NCI-H510A treated with DMSO at 0.1 percent for 48 hours (cell line): ENCODE data around the gene DPPA5.
A peak's percentile ranks its signal among the peaks of the same experiment; 100 is the strongest.
"Not testable (repeated sequence)": the region's sequence is repeated elsewhere in the genome, so short reads cannot be mapped to it uniquely, and the experiment has no call there.

Experiments
- DNase-seq: peaks from one replicate; lab custom pipeline; 2025; lab: John Stamatoyannopoulos, UW

DPPA5 gene

DNA sequence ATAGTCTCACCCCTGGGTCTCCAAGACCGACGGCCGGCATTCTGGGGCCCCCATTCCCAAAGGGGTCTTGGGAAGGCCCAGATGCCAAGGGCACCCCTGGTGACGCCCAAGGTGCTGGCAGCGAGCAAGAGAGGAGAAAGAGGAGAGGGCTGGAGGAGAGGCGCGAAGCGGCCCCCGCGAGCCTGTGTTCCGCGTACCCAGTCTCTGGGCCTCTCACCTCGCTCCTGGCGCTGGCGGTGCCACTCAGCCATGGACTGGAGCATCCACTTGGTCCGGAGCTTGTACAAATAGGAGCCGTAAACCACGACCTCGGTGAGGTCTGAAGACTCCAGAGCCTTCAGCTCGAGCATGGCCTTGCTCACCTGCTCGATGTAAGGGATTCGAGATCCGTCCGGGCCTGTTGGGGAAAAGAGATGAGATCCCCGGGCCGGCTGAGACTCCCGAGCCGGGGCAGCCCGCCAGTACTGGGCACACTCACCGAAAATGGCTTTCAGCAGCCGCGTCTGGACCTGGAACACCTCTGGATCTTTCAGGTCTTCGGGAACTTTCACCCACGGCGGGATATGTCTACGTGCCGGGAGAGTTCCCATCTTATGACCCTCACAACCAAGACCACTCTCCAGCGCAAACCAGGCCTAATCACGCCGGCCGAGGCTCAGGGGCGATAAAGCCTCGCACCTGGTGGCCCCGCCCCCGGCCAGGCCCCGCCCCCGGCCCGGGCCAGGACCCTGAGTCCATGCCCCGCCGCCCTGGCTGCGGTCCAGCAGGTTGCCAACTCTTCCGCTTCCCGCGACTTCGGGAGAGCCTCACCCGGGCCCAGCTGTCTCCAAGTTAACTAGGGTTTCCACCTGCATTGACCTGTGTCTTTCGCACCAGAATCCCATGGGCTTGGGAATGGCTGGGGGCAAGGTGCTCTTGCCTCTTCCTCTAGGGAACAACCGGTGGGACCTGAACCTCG, at the start of gene DPPA5:
Gene DPPA5, minus strand, starts transcription at position 641 of the 958 bp plus-strand sequence. Its CDS starts 51 bp downstream, at position 590.
- DNase-seq = no peak

- DNase-seq = no peak
Measured at GRCh38 chr6:73400656-73401055, 46.6 kb upstream of the DPPA5 start.

DNA sequence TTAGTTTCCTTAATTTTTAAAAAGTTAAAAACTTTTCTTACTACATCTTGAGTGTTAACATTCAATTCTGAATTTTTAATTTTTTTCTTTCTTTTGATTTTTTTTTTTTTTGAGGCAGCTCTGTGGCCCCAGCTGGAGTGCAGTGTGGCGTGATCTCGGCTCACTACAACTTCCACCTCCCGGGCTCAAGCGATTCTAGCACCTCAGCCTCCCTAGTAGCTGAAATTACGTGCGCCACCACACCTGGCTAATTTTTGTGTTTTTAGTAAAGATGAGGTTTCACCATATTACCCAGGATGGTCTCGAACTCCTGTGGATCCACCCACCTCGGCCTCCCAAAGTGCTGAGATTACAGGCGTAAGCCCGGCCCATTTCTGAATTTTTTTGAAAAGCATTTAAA, 41.8 kb upstream of the DPPA5 start:
- no peak for DNase-seq

DNA sequence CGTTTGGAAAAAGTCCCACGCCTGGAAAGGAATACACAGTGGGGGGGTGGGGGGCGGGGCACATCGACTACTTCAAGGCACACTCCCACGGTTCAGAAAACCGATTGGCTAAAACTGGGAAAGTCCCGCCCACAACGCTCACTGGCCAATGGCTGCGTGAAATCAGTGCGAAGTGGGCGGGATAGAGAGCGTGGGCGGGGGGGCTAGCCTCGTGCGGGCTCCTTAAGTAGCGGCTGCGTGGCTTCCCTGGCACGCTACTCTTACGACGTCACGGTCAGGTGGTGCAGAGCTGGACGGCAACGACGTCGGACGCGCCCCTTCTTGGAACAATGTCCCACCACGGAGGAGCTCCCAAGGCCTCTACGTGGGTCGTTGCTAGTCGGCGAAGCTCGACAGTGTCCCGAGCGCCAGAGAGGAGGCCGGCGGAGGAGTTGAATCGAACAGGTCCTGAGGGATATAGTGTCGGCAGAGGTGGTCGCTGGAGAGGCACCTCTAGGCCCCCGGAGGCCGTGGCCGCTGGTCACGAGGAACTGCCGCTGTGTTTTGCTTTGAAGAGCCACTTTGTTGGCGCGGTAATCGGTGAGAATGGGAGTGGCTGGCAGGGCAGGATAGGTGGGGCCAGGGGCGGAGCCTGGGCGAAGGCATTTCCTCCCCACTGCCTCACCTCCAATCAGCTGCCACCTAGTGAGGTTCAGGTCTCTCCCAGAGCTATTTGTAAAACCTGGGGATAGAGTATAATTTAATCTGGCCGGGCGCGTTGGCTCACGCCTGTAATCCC, 40.7 kb upstream of the DPPA5 start, which contains the start of gene DDX43:
Gene DDX43, plus strand, starts transcription at position 252 of the 778 bp plus-strand sequence. Its CDS starts 78 bp downstream, at position 330.
- DNase-seq = peak; percentile 73

DNA sequence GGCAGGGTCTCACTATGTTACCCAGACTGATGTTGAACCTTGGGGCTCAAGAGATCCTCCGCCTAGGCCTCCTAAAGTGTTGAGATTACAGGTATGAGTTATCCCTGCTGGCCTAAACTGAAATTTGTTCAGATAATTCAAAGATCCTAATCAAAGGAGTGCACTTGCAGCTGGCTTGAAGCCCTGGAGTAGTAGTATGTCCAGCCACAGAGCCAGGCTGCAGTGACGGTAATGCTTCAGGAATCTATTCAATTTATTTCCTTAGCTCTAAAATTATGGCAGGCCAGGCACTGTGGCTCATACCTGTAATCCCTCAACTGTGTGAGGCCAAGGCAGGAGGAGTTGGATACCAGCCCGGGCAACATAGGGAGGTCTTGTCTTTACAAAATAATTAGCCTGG, 39.2 kb upstream of the DPPA5 start:
- no peak for DNase-seq

DNA sequence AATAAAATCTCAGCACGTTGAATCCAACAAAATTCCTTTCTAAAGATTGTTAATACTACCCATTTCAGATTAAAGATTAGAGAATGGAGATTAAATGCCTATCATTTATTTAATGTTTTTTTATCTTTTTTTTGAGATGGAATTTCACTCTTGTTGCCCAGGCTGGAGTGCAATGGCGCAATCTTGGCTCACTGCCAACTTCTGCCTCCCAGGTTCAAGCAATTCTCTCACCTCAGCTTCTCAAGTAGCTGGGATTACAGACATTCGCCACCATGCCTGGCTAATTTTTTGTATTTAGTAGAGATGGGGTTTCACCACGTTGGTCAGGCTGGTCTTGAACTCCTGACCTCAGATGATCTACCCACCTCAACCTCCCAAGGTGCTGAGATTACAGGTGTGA, 38.1 kb upstream of the DPPA5 start:
- DNase-seq = not testable (repeated sequence)

DNA sequence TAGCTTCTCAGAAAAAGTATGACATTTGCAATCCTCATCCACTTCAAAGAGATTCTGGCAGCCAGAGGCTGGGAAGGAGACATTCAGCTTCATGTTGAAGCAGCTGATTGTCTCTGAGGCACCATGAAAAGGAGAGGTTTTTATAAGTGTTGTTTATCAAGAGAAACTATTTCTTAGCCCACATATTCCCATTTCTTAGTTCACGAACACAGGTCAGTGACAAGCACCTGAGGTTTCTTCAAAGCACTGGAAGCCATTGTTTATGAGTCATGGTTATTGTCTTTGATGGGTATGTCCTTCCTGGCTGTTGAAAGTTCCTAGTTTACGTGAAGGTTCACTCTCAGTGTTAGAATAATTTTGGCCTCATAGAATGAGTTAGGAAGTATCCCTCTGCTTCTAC, 37.6 kb upstream of the DPPA5 start:
- DNase-seq = no peak

DNA sequence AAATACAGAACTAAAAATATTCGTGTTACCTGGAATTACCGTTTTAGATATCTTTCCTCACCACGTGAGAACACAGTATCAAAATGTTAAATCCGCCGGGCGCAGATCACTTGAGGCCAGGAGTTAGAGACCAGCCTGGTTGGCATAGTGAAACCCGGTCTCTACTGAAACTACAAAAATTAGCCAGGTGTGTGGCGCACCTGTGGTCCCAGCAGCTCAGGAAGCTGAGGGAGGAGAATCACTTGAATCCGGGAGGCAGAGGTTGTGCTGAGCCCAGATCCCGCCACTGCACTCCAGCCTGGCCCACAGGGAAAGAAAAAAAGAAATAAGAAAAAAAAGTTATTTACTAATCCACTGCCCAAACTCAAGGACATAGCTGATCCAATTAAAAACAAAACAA, 35.8 kb upstream of the DPPA5 start:
- DNase-seq = no peak

DNA sequence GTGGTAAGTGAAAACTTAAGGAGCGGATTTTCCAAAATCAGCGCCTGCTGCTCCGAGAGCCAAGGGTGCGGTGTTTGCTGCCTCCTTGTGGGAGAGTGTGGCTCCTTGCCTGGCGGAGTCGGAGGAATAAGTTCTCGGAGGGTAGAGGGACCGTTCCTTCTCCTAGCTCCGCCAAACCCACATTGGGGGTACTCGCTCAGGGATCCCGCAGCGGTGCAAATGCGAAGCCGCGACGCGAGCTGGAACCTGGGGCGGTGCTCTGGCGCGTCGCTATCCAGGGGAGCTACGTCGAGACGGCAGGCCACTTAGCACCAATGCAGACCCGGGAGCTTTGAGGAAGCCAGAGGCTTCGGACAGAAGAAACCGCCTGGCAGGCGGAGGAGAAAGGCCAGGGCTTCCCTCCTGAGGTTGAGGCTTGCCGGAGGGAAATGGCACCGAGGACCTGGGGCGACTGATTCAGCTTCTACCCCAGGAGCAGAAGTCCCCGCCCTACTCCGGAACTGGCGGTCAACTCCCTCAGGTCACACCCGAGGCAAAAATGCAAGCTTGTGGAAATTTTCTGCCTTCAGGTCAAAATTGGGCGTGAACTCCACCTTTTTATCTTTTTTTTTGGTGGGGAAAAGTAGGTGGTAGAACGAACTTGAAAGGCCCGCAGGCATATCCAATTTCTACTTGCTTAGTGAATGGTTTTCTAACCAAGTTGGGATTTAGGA, 34.9 kb upstream of the DPPA5 start:
- DNase-seq = no peak

DNA sequence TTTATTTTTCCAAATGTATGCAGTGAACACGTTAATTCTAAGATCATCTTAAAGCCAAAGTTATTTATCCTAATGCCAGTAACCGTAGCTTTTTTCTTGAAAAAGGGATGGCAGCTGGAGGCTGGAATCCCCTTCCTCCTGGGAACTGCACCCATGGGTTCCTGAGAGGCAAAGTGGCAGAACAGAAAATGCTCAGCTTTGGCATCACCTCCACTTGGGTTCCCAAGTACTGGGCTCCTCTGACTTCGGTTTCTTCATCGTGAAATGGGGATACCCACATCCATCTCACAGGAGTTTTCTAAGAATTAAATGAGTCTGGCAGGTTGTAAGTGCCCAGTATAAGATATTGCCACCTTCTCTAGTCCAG, 34.3 kb upstream of the DPPA5 start:
- no peak for DNase-seq

GRCh38 chr6:73382462-73383113, 28.5 kb upstream of the DPPA5 start:
- DNase-seq = no peak

DNA sequence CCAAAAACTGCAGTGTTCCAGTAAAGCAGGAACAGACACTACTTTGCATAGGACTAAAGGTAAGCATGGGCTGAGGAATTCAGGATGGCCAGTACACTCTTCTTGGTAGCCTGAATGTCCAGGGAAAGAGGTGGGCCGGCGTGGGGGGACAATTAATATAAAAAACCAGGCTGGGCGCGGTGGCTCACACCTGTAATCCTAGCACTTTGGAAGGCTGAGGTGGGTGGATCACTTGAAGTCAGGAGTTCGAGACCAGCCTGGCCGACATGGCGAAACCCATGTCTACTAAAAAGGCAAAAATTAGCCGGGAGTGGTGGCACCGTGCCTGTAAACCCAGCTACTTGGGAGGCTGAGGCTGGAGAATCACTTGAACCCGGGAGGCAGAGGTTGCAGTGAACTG, 27.5 kb upstream of the DPPA5 start:
- not testable (repeated sequence) for DNase-seq

DNA sequence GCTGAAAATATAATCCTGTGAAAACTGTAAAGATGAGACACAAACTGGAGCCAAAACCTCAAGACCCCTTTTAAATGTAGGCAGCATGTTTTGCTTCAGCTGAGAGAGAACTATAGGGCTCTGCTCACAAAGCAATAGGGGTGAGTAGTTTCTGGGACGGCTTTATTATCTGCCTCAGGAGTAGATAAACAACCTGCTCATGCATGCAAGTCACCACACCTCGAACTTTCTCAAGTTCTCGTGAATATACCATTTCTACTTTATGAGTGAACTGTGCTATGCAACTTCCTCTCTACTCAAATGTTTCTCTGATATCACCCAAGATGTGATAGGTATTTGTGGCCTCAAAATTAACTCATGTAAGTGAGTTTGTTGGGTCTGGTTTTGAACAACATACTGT, 23.1 kb upstream of the DPPA5 start:
- no peak for DNase-seq

DNA sequence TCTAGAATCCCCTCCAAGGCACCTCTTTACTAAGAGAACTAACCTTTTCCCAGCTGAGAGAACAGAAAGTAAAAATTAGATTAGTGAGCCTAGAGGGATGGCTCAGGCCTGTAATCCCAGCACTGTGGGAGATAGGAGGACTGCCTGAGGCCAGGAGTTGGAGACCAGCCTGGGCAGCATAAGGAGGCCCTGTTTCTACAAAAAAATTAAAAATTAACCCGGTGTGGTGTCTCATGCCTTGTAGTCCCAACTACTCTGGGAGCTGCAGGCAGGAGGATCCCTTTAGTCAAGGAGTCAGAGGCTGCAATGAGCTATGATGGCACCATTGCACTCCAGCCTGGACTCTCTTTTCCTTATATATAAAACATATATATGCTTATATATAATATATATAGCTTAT, 21.1 kb upstream of the DPPA5 start:
- DNase-seq = no peak

GRCh38 chr6:73372516-73372915, 18.4 kb upstream of the DPPA5 start:
- no peak for DNase-seq

DNA sequence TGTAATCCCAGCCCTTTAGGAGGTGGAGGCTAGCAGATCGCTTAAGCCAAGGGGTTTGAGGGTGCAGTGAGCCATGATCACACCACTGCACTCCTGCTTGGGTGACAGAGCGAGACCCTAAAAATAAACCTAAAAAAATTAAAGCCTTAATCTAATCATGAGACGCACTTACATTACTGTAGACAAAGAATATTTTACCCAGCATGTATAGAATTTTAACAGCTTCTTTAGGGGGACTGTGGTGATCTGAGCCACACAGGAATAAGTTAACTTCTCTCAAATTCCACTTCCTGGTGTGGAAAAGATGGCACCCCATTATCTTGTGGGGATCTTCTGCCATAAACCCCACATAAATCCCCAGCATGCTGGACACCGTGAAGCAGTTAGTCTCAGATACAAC, 17.9 kb upstream of the DPPA5 start:
- DNase-seq = no peak

GRCh38 chr6:73369563-73369962, 15.5 kb upstream of the DPPA5 start, which contains the start of gene OOEP:
Gene OOEP, minus strand, starts transcription at chr6:73369897. Its CDS starts 105 bp downstream, at chr6:73369792.
- no peak for DNase-seq

GRCh38 chr6:73369157-73369556, 15.1 kb upstream of the DPPA5 start:
- no peak for DNase-seq

DNA sequence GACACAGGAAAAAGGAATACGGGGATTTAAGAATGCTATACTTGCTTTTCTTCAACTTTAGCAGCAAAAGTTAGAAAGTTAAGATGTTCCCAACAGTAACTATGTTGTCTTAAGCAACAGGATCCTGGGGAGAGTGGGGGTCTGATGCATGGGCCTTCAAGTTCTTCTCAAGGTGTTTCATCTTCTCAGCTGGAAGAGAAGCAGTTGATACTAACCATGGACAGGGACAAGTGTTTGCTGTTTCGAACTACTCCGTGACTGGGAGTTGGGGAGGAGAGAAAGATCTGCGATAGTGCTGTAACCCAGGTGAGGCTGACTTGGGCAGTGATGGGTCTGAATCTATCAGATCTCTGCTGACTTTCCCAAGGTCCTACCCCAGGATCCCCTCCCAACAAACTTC, 14.6 kb upstream of the DPPA5 start:
- no peak for DNase-seq

- DNase-seq = peak; percentile 1
Measured at GRCh38 chr6:73367761-73368355, 13.8 kb upstream of the DPPA5 start.

DNA sequence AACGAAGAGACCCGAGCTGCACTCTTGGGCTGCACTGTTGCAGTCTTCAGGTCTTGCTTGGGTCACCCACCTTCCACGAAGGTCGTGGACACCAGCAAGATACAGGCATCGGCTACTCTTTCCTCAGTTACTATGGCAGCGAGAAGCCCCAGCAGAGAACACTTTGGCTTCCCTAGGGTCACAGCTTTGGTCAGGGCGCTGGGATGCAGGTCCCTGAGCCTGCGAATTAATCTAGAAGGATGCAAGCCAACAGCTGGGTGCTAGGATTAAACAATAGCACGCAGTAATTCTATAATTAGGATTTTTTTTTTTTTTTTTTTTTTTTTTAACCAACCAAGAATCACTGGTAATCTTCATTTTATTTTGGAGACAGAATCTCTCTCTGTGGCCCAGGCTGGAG, 10.5 kb upstream of the DPPA5 start:
- no peak for DNase-seq
